Cerebellar nuclear complex (tissue), 1 donor: Measurements from ENCODE around the gene MACROD2.

Source experiments
- DNase-seq, 2 experiments: peaks; one replicate each; lab custom pipeline; 2025; lab: John Stamatoyannopoulos, UW

MACROD2 gene

DNA sequence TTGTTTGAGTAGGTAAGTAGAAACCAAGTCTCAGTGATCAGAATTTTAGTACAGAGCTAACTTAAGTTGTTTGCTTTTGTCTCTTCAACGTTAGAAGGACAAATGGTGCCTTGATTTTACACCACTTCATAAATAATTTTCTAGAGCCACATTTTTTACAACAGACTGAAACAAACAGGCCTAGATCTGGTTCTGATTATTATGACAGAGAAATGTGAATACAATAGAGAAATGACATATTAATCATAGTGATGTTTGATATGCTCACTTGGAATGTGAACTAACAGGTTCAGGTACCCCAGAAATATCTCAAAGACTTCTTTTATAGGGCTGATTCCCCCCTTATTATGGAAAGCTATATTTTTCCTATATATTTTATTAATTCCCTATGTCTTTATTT, 1817.4 kb downstream of the MACROD2 start:
- no peak for DNase-seq

DNA sequence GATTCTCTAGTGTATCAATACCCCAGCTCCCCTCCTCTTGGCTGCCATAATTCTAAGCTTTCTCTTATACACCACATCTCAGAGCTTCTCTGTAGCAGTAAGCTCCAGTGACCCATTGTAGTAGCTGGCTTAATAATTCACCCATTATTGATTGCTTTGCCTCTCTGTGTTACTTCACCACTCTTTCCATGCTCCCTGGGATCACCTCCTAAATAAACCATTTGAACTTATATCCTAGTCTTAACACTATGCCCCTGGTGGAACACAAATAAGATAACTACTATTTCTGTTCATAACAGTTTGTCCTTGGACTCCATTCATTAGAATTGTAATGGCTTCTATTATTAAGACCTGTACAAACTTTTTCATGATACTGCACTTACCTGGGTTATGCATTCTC, 1819.0 kb downstream of the MACROD2 start:
- DNase-seq: no peak

DNA sequence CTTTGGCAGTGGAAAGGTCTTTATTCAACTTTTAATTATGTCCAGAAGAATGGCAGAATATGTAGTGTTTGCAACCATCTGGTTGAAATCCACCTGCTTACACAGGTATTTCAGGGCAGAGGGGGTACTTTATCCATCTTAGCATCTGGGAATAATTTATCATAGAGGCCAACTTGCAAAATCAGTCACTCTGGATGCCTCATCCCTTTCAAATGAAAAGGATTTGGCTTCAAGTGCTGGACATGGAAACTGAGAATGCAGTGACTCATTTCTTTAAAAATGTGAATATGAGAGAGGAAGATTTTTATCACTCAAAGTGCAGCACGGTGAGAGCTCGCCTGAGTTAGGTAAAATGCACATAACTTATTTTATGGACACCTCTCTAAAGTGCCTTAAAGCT, 1819.6 kb downstream of the MACROD2 start:
- no peak for DNase-seq

DNA sequence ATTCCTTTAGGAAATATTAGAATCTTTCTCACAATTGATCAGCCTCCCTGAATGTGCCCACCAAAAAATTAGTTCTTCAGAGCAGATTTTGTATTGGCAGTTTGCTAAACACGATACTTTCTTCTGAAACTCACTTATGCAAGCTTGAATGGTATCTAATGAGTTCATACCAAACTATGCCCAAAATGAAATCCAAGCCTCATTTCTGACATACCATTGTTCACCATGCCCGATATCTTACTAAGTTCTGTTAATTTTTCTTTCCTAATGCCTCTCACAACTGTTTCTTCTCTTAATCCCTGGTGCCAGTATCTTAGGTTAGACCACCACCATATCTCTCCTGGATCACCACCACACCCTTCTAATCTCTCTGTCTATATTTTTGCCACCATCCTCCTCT, 1822.0 kb downstream of the MACROD2 start:
- DNase-seq: no peak

DNA sequence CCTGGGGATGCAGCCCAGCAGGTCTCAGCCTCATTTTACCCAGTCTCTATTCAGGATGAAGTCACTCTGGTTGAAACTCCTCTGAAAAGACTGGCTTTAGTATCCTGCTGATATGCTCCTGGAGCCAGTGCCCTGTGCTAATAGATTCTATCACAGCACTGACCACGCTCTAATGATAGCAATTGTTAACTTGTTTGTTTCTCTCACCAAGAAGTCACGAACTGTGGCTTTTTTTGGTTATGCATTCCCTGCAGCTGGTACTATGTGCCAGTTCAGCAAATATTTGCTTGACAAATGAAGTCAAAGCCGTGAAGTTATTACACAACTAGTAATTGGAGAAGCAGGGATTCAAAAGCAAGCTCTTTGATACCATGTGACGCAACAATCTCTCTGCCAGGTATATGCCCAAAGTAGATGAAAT, 1823.3 kb downstream of the MACROD2 start:
- DNase-seq: no peak

DNA sequence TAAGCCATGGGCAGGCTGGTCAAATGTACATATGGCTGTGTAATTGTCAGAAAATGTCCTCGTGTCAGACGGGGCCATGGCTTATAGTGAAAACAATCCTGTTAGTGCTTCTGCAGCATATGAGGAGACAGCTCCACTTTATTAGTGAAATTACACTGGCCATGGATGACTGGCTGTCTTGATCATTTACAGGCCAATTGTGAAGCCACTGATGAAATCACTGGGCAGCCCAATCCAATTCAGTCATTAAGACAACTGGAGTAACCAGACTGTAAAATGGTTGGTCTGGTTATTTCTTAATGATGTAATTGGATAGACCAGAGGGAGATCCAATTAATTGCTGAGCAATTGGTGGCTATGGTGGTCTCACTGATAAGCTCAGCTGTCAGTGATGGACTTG, 1828.4 kb downstream of the MACROD2 start:
- no peak for DNase-seq

DNA sequence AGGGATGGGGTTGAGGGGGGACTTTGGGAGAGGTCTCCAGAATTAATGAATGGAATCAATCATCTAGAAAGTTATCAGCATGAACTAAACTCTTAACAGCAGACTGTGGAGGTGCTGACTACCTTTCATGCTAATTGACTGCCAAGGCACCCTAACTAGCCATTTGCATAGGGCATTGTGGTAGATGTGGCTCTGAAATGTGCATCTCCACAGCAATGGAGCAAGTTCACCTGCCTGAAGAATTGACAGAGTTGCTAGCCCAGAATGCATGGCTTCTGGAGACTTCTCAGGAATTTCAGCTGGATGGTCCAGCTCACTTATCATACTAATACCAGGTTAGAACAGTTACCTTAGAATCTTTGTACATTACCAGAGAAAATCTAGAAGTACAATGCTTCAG, 1832.3 kb downstream of the MACROD2 start:
- DNase-seq: no peak

DNA sequence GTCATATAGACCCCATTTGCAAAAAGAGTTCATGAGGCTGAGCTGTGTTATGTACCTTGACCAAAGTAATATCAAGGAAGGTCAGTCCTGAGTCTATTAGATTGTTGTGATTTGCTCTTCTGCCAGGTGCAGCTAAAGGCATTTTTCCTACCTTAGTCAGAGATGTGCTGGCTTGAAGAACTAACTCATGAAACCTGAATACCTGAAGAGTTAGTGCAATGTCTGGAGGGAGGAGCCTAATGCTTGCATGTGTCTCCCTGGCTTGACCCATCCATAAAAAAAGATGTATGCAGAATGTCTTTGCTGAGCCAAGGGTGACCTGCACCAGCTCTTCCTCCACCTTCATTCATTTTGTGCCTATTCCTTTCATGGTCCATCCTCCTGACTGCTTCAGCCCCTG, 1835.9 kb downstream of the MACROD2 start:
- DNase-seq: no peak

DNA sequence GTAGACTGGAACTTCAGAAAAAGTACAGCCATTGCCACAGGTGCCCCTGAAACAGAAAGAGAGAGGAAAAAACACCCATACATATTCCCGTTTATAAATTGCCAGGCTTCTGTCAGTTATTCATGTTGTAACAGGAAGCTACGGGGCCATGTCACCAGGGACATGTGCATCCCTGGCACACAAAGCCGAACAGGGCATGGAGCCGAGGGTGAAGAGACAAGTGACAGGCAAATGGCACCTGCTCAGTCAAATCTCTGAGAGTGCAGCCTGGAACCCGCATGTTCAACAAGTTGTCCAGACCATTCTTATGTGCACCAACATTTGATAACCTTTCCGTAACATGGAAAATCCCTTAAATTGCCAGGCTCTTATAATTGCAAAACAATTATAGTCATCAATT, 1837.2 kb downstream of the MACROD2 start:
- DNase-seq: no peak

DNA sequence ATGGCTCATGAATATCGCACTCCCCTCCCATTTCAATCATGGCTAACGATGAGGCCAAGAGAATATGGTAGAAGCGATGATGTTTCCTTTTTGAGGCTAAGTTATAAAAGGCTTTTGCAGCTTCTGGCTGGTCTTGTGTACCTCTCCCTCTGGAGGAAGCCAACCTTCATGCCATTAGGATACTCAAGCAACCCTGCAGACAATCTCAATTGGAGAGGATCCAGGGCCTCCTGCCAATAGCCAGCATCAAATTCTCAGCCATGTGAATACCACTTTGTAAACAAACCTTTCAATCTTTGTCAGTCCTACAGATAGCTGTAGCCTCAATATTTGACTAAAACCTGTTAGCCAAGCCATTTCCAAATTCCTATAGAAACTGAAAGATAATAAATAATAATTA, 1839.5 kb downstream of the MACROD2 start:
- no peak for DNase-seq

DNA sequence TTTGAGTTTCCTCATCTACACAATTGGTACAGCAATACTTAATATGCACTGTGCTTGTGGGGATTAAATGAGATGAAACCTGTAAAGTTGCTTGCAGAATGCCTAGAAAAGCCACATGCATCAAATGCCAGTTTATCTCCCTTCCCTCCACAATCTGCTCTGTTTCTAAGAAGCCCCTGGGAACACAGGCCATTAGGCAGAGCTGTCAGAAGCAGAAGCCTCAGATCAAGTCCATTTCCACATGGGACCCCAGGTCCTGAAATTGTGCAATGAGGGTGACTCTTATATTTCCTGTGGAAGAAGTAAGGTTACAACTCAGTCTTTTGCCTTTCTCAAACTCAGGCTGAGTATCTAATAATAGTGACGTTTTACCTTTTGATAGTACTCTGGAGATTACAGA, 1840.5 kb downstream of the MACROD2 start:
- no peak for DNase-seq

DNA sequence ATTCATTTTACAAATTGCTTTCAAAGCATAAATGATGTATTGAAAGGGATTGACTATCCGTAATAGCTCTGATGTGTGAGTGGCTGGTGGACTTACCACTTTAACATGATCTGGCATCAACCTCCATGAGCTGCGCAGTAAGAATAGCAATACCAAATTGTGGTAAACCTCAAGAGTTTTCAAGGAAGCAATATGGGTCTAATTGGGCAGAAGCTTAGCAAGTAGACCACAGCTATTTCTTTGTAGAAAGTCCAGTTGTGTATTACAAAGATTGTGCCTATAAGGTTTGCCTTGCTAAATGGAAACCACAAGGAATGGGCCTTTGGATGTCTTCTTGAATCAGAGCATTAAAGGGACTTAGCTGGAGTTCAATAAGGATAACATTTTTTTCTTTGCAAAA, 1841.3 kb downstream of the MACROD2 start:
- no peak for DNase-seq

DNA sequence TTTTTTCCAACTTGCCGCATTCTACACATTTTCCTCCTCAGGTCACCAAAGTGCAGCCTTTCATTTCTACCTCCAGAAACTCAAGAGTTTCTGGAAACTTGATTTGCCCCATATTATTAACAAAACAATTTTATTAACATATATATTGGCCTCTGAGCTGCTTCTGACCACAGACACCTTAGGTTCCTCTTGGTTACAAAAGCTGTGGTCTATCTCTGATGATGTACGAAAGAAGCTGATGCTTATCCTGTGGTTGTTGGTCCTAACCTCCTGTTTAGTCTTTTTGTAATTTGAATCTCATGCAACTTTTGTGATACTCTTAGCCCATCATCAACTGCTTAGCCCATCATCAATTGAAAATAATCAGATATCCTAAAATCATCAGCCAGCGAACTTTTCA, 1842.2 kb downstream of the MACROD2 start:
- DNase-seq: no peak

DNA sequence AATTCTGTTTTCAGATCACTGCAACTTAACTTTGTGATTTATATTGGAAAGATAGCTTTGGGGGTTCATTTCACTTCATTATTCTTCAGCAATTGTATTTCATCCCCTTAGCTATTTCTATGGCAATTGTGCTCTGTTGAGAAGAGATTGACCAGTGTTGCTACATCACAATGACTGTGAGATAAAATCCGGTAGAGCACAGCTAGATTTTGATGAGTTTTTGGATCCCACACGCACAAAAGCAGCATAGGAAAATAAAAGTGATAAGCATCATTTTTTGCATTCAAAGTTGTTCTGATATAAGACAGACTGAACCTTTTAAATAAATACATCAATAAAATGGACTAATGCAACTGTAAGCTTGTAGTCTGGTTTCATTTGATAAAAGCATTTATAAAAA, 1843.2 kb downstream of the MACROD2 start:
- no peak for DNase-seq

DNA sequence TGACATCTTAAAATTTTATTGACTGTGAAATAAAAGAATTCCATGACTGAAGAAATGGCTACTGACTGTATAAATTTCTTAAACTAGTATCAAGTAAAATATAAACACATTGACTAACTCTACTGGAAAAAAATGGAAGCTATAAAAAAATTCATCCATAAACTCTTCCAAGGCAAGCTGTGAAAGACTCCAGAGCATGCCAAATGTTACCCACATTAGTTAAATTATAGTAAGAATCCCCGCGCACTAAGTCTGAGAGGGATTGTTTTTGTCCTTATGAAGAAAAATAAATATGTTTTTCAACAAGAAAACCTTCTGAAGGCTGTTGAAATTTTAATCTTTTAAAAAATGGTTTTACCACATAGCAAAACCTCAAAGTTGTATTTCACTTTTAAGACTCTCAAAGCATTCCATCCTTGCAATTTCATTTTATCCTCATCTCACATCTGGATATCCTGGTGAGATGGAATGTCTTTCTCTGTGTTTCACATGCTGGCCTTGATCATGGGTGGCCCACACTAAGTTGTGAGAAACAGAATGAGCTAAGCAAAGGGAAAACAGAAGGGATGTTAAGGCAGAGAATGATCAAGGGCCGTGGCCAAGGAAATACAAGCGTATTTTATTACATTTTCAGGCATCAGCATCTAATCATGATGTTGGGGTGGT, 1845.5 kb downstream of the MACROD2 start:
- no peak for DNase-seq

DNA sequence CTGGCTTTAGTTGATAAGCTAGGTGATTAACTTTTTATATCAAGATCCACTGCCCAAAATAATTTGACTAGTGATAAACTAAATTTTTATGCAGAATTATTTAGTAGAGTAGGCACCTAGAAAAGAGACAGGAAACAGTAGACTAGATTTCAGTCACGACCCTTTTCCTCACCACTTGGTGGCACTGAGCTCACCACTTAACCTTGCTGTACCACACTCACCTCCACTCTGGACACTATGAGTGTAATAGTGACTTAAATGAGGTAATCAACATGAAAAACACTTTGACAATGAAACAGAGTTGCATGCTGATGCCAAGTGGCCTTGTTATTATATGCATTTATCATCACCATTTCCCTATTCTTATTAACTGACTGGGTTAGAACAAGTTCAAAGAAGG, 1847.6 kb downstream of the MACROD2 start:
- DNase-seq: no peak

DNA sequence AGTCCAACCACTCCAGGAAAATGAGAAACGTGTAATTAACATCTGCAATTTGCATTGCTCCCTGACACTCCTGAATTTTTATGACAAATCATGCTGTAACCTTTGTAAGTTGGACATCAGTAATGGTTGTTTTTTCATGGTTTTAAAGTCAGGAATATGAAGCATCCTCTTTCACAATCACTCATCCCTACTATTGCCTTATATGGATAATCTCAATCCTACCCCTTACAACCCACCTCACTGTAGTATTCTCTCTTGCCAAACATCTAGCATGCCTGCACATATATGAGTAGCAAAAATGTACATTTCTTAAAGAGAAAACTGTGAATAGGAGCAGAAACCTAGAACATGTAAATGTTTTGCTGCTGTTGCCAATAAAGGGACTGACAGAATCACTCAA, 1848.5 kb downstream of the MACROD2 start:
- DNase-seq: no peak

DNA sequence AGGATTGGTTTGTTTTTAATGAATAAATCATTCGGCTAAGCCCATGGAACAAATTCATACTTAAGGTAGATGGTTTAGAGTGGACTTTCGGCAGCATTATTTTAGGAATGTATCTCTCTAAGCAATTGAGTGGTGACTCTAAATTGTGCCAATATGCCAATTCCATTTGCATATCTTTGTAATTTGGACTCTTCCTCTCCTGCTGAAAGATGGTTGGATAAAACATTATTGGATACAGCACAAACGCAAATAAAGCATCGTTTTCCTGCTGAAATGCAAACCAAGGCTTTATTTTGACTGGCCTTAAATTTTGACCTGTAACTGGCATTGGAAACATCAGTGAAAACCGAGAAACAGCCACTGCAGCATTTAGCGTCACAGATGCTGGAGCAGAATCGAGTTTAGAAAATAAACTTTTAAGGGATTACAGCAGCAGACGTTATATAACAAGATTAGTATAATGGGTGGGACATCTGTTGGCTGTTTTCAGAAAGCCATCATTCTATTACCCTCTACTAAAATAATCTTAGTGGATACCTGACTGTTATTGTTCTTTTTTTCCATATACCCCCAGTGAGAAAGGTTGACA, 1852.0 kb downstream of the MACROD2 start:
- DNase-seq: no peak

DNA sequence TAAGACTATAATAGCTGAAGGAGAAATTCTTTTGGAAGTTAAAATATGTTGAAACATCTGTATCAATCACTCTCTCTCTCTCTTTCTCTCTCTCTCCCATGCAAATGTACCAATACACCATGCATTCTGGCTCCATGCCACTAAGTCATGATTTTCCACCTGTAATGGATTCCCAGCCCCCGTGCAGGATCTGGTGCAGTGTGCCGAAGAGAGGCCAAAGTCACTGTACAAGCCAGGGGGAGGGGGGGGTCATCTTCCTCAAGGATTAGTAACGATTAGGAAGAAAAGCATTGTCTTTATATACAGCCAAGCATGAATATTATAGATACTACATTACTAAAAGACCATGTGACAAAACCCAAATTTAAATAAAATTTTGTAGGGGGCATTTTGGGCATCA, 1852.8 kb downstream of the MACROD2 start:
- no peak for DNase-seq

DNA sequence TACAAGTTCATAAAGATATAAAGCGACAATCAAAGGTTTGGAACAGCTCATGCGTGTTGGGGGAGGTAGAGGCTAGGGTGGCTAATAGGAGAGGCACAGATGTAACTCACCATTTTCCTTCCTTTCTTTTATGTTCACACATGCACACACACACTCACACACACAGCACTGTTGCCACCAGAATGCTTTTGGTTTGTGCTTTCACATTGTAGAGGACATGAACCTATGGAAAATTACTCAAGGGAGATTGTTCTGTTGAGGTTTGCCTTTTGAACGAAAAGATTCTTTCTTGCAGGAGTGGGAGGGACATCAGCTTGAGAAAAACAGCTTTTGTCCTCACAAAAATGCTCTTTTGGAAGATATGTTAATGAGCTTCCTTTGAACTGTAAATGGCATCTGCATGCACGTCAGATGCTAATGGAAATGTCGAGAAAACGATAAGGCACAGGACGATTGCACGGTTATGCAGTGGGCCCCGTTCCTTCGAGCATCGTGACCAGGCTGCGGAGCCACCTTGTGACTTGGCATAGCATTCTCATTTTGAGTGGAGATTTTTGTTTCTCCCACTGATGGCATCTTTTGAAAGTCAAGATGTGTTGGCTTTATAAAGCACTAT, 1853.8 kb downstream of the MACROD2 start:
- no peak for DNase-seq

DNA sequence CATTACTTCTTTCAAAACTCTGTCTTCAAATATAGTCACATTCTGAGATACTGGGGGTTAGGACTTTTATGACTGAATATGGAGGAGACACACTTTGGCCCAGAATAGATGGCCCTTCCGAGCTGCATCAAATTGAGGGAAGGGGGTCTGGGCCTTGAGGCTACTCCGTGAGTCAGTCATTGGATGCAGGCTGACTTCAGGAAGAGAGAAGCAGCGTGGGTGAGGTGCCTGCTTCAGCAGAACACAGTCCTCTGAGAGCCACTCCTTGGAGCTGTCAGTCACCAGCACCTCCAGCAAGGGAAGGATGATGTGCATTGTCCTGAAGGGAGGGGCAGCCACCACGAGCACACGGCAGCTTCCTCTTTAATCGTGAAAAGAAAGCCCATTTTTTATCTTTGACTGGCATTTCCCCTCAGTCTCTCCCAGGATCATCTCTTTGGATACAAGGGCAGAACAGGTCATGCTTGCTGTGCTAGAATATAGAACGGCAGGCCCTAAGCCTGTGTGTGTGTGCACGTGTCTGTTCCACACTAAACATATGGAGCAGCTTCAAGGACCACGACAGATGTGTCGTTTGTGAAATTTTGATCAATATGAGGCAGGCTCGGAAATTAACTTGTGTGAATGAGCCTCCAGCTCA, 1856.4 kb downstream of the MACROD2 start:
- DNase-seq: no peak

DNA sequence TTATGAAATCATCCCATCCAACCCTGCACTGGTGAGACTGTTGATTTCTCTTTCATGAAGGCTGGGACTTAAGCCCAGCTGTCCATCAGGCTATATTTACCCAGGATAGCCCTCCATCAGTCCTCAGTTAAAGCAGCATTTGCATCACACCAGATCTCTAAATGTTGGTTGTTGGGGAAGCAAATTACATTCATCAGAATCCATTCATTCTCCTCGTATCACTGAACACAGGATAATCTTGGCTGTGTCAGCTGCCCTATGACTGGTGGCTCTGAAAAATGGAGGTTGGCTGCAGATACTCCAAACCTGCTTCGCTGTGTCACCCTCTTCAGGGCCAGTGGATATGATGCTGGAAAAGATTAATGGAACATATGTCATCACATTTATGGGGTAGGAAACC, 1859.6 kb downstream of the MACROD2 start:
- DNase-seq: no peak

DNA sequence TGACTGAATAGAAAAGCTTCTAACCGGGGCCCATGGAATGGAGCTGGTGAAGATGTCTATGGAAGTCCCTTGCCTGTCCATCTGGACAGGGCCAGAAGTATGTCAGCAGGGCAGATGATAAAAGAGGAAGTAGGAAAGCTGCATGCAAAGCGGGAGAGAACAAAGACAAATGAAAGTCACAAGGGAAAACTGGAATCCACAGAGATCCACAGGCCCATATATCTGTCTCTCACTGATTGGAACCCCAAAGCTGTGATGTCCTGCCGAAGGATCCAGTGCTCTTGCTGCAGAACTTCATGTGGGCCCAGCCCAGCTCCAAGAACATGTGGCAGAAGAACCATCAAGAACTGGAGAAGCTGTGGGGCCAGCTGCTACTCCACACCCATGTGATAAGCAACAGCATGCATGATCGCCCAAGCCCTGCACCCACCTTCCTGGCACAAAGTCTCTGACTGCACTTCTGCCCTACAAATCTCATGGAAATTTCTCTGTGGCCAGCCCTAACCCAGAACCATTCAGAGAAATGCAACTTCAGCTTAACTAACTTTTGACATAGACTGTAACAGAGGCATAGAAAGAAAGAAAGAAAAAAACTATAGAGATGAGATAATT, 1862.0 kb downstream of the MACROD2 start:
- DNase-seq: no peak
